HL-60 (cell line): ENCODE data around the gene MYO10.

Experiments
- GABPA ChIP-seq: IDR thresholded peaks from 2 replicates; pipeline ENCODE4 v1.6.1; 2012; ENCODE audit warnings: low read depth
- POLR2AphosphoS5 ChIP-seq: IDR thresholded peaks from 2 replicates; pipeline ENCODE4 v1.6.1; 2012; ENCODE audit warnings: low read depth
- TF ChIP-seq, protein P1 (sequence below): IDR thresholded peaks from one replicate; pipeline ENCODE4 v1.5.1; 2011; ENCODE audit warnings: low read length, control low read depth, inconsistent platforms; ENCODE audit not compliant: insufficient read depth
- TF ChIP-seq, protein P2 (sequence below): IDR thresholded peaks from 2 replicates; pipeline ENCODE4 v1.6.1; 2012; ENCODE audit warnings: low read depth; ENCODE audit not compliant: insufficient replicate concordance

DNA sequence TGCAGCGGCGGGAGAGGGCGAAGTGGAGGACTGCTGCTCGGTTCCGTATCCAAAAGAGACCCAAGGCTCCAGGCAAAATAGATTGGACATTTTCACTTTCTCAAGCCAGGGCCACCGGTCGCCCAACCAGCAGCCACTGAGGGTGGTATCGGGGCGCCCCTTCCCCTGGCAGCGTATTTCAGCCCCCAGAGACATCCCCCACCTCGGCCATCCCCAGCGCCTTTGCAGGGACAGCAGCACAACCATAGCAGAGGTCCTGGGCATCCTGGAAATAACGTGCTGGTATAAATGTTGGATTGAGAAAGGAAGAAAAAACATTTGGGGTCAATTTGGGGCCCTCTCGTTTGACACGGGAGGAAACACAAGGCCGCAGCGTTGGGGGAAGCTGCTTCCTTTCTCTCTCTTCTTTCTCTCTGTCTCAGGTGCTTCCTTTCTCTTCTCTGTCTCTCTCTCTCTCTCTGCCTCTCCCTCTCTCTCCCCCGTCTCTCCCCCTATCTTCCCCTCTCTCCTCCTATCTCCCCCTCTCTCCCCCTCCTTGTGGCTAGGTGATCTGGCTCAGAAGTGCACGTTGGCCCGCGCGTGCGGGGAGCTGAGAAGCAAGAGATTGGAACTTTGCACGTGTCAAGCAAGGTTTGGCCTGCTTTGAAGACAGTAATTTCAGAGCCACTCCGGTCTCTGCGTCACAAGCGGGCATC is 318.7 kb downstream of the MYO10 start:
- TF ChIP-seq, protein P1, sequence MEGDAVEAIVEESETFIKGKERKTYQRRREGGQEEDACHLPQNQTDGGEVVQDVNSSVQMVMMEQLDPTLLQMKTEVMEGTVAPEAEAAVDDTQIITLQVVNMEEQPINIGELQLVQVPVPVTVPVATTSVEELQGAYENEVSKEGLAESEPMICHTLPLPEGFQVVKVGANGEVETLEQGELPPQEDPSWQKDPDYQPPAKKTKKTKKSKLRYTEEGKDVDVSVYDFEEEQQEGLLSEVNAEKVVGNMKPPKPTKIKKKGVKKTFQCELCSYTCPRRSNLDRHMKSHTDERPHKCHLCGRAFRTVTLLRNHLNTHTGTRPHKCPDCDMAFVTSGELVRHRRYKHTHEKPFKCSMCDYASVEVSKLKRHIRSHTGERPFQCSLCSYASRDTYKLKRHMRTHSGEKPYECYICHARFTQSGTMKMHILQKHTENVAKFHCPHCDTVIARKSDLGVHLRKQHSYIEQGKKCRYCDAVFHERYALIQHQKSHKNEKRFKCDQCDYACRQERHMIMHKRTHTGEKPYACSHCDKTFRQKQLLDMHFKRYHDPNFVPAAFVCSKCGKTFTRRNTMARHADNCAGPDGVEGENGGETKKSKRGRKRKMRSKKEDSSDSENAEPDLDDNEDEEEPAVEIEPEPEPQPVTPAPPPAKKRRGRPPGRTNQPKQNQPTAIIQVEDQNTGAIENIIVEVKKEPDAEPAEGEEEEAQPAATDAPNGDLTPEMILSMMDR: no peak
- TF ChIP-seq, protein P2, sequence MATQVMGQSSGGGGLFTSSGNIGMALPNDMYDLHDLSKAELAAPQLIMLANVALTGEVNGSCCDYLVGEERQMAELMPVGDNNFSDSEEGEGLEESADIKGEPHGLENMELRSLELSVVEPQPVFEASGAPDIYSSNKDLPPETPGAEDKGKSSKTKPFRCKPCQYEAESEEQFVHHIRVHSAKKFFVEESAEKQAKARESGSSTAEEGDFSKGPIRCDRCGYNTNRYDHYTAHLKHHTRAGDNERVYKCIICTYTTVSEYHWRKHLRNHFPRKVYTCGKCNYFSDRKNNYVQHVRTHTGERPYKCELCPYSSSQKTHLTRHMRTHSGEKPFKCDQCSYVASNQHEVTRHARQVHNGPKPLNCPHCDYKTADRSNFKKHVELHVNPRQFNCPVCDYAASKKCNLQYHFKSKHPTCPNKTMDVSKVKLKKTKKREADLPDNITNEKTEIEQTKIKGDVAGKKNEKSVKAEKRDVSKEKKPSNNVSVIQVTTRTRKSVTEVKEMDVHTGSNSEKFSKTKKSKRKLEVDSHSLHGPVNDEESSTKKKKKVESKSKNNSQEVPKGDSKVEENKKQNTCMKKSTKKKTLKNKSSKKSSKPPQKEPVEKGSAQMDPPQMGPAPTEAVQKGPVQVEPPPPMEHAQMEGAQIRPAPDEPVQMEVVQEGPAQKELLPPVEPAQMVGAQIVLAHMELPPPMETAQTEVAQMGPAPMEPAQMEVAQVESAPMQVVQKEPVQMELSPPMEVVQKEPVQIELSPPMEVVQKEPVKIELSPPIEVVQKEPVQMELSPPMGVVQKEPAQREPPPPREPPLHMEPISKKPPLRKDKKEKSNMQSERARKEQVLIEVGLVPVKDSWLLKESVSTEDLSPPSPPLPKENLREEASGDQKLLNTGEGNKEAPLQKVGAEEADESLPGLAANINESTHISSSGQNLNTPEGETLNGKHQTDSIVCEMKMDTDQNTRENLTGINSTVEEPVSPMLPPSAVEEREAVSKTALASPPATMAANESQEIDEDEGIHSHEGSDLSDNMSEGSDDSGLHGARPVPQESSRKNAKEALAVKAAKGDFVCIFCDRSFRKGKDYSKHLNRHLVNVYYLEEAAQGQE: no peak
- TF ChIP-seq POLR2AphosphoS5 (no peak), GABPA (no peak)
